Mucosa of stomach (tissue), 1 donor: Measurements from ENCODE around the gene PLCB2.

Experiments used
- H3K27me3 ChIP-seq: one replicate; pipeline ENCODE4 v1.7.0; 2013; ENCODE audit warnings: mild to moderate bottlenecking, low read length; ENCODE audit not compliant: control insufficient read depth, insufficient read depth
- H3K36me3 ChIP-seq: one replicate; pipeline ENCODE4 v1.7.0; 2013; ENCODE audit warnings: low read length; ENCODE audit not compliant: control insufficient read depth, insufficient read depth
- H3K4me1 ChIP-seq: one replicate; pipeline ENCODE4 v1.7.0; 2013; ENCODE audit warnings: mild to moderate bottlenecking, low read length; ENCODE audit not compliant: control insufficient read depth, insufficient read depth
- H3K4me3 ChIP-seq: one replicate; pipeline ENCODE4 v1.7.0; 2013; ENCODE audit warnings: low read length
- H3K9ac ChIP-seq: one replicate; pipeline ENCODE4 v1.7.0; 2013; ENCODE audit warnings: mild to moderate bottlenecking, low read length, moderate library complexity
- H3K9me3 ChIP-seq: one replicate; pipeline ENCODE4 v1.7.0; 2013; ENCODE audit warnings: mild to moderate bottlenecking, low read length, moderate library complexity; ENCODE audit not compliant: control insufficient read depth
- donor health status: Pancreatic carcinoma.

The PLCB2 gene

GRCh38 chr15:40345867-40346578 is 38.3 kb upstream of the PLCB2 start:
- Histone ChIP-seq H3K4me1 (peaks cover 91% of the 10 kb centered on the region), H3K27me3 (no peaks in the 10 kb centered on the region), H3K9me3 (no peaks in the 10 kb centered on the region), H3K36me3 (no peaks in the 10 kb centered on the region), H3K4me3 (peak overlapping the region; percentile 18), H3K9ac (peak overlapping the region; percentile 71)

GRCh38 chr15:40345225-40345866 is 37.6 kb upstream of the PLCB2 start:
- Histone ChIP-seq H3K36me3 (no peaks in the 10 kb centered on the region), H3K9me3 (no peaks in the 10 kb centered on the region), H3K4me3 (peak overlapping the region; percentile 9), H3K4me1 (peaks cover 95% of the 10 kb centered on the region), H3K9ac (peak overlapping the region; percentile 31), H3K27me3 (no peaks in the 10 kb centered on the region)

- no peaks in the 10 kb centered on the region for H3K36me3 ChIP-seq
- H3K9me3 ChIP-seq: no peaks in the 10 kb centered on the region
- H3K4me3 ChIP-seq: peak overlapping the region; percentile 9
- H3K9ac ChIP-seq: peak overlapping the region; percentile 31
- no peaks in the 10 kb centered on the region for H3K27me3 ChIP-seq
- H3K4me1 ChIP-seq: peaks cover 95% of the 10 kb centered on the region
Measured at GRCh38 chr15:40344631-40345120, 36.9 kb upstream of the PLCB2 start.

GRCh38 chr15:40344217-40344616 is 36.5 kb upstream of the PLCB2 start:
- H3K9me3 ChIP-seq: no peaks in the 10 kb centered on the region
- H3K4me1 ChIP-seq: peaks cover 95% of the 10 kb centered on the region
- H3K4me3 ChIP-seq: no peak overlapping the region
- no peak overlapping the region for H3K9ac ChIP-seq
- no peaks in the 10 kb centered on the region for H3K36me3 ChIP-seq
- no peaks in the 10 kb centered on the region for H3K27me3 ChIP-seq

- H3K27me3 ChIP-seq: no peaks in the 10 kb centered on the region
- H3K9me3 ChIP-seq: no peaks in the 10 kb centered on the region
- peak overlapping the region; percentile 35 for H3K9ac ChIP-seq
- H3K4me3 ChIP-seq: no peak overlapping the region
- peaks cover 95% of the 10 kb centered on the region for H3K4me1 ChIP-seq
- no peaks in the 10 kb centered on the region for H3K36me3 ChIP-seq
Measured at GRCh38 chr15:40343512-40343911, 35.8 kb upstream of the PLCB2 start.

- H3K4me3 ChIP-seq: no peak overlapping the region
- H3K4me1 ChIP-seq: peaks cover 95% of the 10 kb centered on the region
- H3K27me3 ChIP-seq: no peaks in the 10 kb centered on the region
- H3K9ac ChIP-seq: peak overlapping the region; percentile 35
- H3K36me3 ChIP-seq: no peaks in the 10 kb centered on the region
- no peaks in the 10 kb centered on the region for H3K9me3 ChIP-seq
Measured at GRCh38 chr15:40342416-40343320, 34.9 kb upstream of the PLCB2 start.

- peaks cover 83% of the 10 kb centered on the region for H3K4me1 ChIP-seq
- peak within 1 kb of the TSS; percentile 33 for H3K4me3 ChIP-seq
- peak within 1 kb of the TSS; percentile 64 for H3K9ac ChIP-seq
- H3K9me3 ChIP-seq: no peaks in the 10 kb centered on the region
- H3K27me3 ChIP-seq: no peaks in the 10 kb centered on the region
- H3K36me3 ChIP-seq: no peaks in the 10 kb centered on the region
Measured at GRCh38 chr15:40340740-40341400, 33.1 kb upstream of the PLCB2 start, which contains the start of gene CCDC9B. CCDC9B (minus strand) TSS chr15:40340939; CDS start chr15:40340819, 120 bp downstream.

- Histone ChIP-seq H3K9me3 (no peaks in the 10 kb centered on the region), H3K36me3 (no peaks in the 10 kb centered on the region), H3K4me1 (peaks cover 76% of the 10 kb centered on the region), H3K9ac (peak overlapping the region; percentile 64), H3K27me3 (no peaks in the 10 kb centered on the region), H3K4me3 (peak overlapping the region; percentile 33)
Measured at GRCh38 chr15:40340038-40340739, 32.5 kb upstream of the PLCB2 start.

GRCh38 chr15:40339621-40339945 is 31.8 kb upstream of the PLCB2 start:
- H3K9ac ChIP-seq: peak overlapping the region; percentile 64
- H3K4me1 ChIP-seq: peaks cover 70% of the 10 kb centered on the region
- peak overlapping the region; percentile 33 for H3K4me3 ChIP-seq
- H3K9me3 ChIP-seq: no peaks in the 10 kb centered on the region
- no peaks in the 10 kb centered on the region for H3K27me3 ChIP-seq
- no peaks in the 10 kb centered on the region for H3K36me3 ChIP-seq

- no peaks in the 10 kb centered on the region for H3K36me3 ChIP-seq
- H3K4me3 ChIP-seq: no peak overlapping the region
- no peaks in the 10 kb centered on the region for H3K9me3 ChIP-seq
- no peaks in the 10 kb centered on the region for H3K27me3 ChIP-seq
- peaks cover 65% of the 10 kb centered on the region for H3K4me1 ChIP-seq
- H3K9ac ChIP-seq: peak overlapping the region; percentile 64
Measured at GRCh38 chr15:40338921-40339620, 31.3 kb upstream of the PLCB2 start.
